HG03060 (cell line): Measurements from ENCODE around the gene NDUFV1.
"Not testable (repeated sequence)": the region's sequence is repeated elsewhere in the genome, so short reads cannot be mapped to it uniquely, and the experiment has no call there.

Source experiments
- ATAC-seq: cut with Tn5 transposase; IDR thresholded peaks from one replicate; pipeline ENCODE4 v1.9.1; 2021; ENCODE audit warnings: low read depth, moderate number of reproducible peaks; ENCODE audit not compliant: unreplicated experiment

Gene NDUFV1

GRCh38 chr11:67626131-67626833 is 19.5 kb downstream of the NDUFV1 start:
- not testable (repeated sequence) for ATAC-seq

- ATAC-seq: no peak
Observed at GRCh38 chr11:67626970-67627369, 20.2 kb downstream of the NDUFV1 start.

GRCh38 chr11:67627441-67627811 is 20.7 kb downstream of the NDUFV1 start:
- no peak for ATAC-seq

- ATAC-seq: no peak
Observed at GRCh38 chr11:67627812-67628624, 21.3 kb downstream of the NDUFV1 start.

- ATAC-seq: no peak
Observed at GRCh38 chr11:67628710-67629385, 22.1 kb downstream of the NDUFV1 start.

- ATAC-seq: peak; percentile 37
Observed at GRCh38 chr11:67629386-67630227, 22.9 kb downstream of the NDUFV1 start, which contains the start of gene NUDT8. TSS of gene NUDT8 (minus strand) at chr11:67629937. CDS start at chr11:67629911, 26 bp downstream.

- ATAC-seq: peak; percentile 40
Observed at GRCh38 chr11:67630228-67630942, 23.6 kb downstream of the NDUFV1 start.

GRCh38 chr11:67630943-67631331 is 24.2 kb downstream of the NDUFV1 start:
- ATAC-seq: no peak

- ATAC-seq: no peak
Observed at GRCh38 chr11:67631411-67631810, 24.7 kb downstream of the NDUFV1 start.

- no peak for ATAC-seq
Observed at GRCh38 chr11:67631853-67632174, 25.1 kb downstream of the NDUFV1 start.

GRCh38 chr11:67632175-67632981 is 25.6 kb downstream of the NDUFV1 start:
- ATAC-seq: no peak

GRCh38 chr11:67632982-67633755 is 26.4 kb downstream of the NDUFV1 start:
- ATAC-seq: no peak

- ATAC-seq: no peak
Observed at GRCh38 chr11:67633758-67634365, 27.1 kb downstream of the NDUFV1 start.

GRCh38 chr11:67634366-67635230 is 27.9 kb downstream of the NDUFV1 start:
- no peak for ATAC-seq

- ATAC-seq: no peak
Observed at GRCh38 chr11:67635231-67635521, 28.4 kb downstream of the NDUFV1 start.

GRCh38 chr11:67636962-67637361 is 30.2 kb downstream of the NDUFV1 start:
- no peak for ATAC-seq

GRCh38 chr11:67637441-67637840 is 30.7 kb downstream of the NDUFV1 start:
- ATAC-seq: not testable (repeated sequence)
